NB4 (cell line): Measurements from ENCODE around the gene DCLRE1A.
A peak's percentile ranks its signal among the peaks of the same experiment; 100 is the strongest.
"Not testable (repeated sequence)": the region's sequence is repeated elsewhere in the genome, so short reads cannot be mapped to it uniquely, and the experiment has no call there.

Experiments
- DNase-seq: peaks from one replicate; pipeline ENCODE4 v3.0.0; 2010; ENCODE audit warnings: low read depth
- H3K4me3 ChIP-seq: one replicate; pipeline ENCODE4 v1.5.1; 2011; ENCODE audit warnings: mild to moderate bottlenecking, low read depth, low read length, moderate library complexity
- MYC ChIP-seq: IDR thresholded peaks from 2 replicates; pipeline ENCODE4 v1.6.1; 2011; ENCODE audit warnings: low read depth, low read length
- POLR2A ChIP-seq: IDR thresholded peaks from 2 replicates; pipeline ENCODE4 v1.6.1; 2011; ENCODE audit warnings: mild to moderate bottlenecking; ENCODE audit not compliant: insufficient read length; ENCODE audit errors: extremely low read depth
- TF ChIP-seq, protein P1 (sequence below): IDR thresholded peaks from one replicate; pipeline ENCODE4 v1.5.1; 2012; ENCODE audit warnings: low read depth, low read length
- TF ChIP-seq, protein P2 (sequence below): IDR thresholded peaks from 2 replicates; pipeline ENCODE4 v1.6.1; 2011; ENCODE audit warnings: low read depth, low read length

The DCLRE1A gene

DNA sequence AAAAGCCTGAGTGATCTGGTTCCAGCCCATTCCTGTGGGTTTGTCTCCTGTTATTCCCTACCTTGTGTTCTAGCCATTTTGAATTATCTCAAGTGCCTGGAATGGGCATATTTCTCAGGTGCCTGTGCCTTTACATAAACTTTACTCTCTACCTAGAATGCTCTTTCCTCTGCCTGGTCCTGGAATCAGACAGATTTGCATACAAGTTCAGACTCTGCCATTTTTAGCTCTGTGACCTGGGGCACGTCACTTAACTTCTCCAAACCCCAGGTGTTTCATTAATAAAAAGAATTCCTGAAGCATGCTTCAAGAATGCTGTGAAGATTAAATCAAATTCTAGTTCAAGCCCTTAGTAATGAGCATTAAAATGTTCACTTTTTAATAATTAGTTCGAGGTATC lies 7.8 kb downstream of the DCLRE1A start:
- H3K4me3 ChIP-seq, result no peak overlapping the region
- TF ChIP-seq, protein P1, sequence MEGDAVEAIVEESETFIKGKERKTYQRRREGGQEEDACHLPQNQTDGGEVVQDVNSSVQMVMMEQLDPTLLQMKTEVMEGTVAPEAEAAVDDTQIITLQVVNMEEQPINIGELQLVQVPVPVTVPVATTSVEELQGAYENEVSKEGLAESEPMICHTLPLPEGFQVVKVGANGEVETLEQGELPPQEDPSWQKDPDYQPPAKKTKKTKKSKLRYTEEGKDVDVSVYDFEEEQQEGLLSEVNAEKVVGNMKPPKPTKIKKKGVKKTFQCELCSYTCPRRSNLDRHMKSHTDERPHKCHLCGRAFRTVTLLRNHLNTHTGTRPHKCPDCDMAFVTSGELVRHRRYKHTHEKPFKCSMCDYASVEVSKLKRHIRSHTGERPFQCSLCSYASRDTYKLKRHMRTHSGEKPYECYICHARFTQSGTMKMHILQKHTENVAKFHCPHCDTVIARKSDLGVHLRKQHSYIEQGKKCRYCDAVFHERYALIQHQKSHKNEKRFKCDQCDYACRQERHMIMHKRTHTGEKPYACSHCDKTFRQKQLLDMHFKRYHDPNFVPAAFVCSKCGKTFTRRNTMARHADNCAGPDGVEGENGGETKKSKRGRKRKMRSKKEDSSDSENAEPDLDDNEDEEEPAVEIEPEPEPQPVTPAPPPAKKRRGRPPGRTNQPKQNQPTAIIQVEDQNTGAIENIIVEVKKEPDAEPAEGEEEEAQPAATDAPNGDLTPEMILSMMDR, result no peak
- TF ChIP-seq MYC (no peak), POLR2A (no peak)
- TF ChIP-seq, protein P2, sequence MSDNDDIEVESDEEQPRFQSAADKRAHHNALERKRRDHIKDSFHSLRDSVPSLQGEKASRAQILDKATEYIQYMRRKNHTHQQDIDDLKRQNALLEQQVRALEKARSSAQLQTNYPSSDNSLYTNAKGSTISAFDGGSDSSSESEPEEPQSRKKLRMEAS, result no peak
- DNase-seq, result no peak

DNA sequence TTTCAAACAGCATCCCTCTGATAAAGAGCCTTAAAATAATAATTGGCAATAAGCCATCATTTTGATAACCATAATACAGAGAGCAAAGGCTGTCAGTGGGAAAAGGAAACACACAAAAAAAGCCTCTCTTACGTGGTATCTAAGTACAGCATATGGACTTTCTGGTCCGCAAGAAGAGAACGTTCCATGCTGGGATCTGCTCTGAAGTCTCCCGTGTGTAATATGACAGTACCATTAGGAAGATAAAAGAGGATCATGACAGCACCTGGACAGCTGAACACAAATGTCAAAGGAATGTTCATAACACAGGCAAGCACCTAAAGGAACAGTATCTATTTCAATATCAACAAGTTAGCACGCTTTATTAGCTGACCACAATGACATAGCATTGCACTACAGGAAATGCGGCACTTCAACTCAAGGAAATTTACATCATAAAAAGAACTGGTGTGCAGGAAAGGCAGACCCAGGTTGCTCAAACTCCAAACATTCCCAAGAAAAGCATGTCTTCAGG lies 9.9 kb downstream of the DCLRE1A start:
- TF ChIP-seq POLR2A, result no peak
- TF ChIP-seq MYC, result peak; percentile 64; the same call in 1 of the 2 replicates
- TF ChIP-seq, protein P2, result peak; percentile 55
- DNase-seq, result peak; percentile 74
- H3K4me3 ChIP-seq, result no peak overlapping the region

DNA sequence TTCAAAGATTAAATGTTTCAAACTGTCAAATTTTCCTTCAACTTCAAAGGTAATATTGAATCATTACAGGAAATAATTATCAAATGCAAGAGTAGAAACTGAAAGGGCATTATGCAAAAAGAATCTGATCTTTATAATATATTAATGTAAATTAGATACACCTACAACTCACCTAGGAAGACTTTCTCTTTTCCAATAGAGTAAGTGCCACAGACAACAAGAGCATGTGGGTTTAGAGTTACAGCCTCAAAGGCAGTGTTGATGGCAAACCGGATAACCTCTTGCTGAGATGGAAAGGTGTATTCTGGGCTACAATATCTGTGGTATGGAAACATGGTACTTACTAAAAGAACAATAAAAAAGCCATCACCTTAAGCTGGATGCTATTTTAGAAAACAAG lies 11.7 kb downstream of the DCLRE1A start:
- no peak for DNase-seq
- TF ChIP-seq MYC (no peak), POLR2A (no peak)
- TF ChIP-seq, protein P2, result no peak
- TF ChIP-seq, protein P1, result no peak
- H3K4me3 ChIP-seq, result no peak overlapping the region

DNA sequence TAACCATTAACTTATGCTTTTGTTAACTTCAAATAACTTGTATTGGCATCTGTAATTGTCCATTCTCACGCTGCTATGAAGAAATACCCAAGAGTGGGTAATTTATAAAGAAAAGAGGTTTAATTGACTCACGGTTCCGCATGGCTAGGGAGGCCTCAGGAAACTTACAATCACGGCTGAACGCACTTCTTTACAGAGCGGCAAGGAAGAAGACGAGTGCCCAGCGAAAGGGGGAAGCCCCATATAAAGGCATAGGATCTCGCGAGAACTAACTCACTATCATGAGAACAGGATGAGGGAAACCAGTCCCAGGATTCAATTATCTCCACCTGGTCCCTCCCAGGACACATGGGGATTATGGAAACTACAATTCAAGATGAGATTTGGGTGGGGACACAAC lies 25.3 kb downstream of the DCLRE1A start:
- H3K4me3 ChIP-seq, DNase-seq: not testable (repeated sequence)

DNA sequence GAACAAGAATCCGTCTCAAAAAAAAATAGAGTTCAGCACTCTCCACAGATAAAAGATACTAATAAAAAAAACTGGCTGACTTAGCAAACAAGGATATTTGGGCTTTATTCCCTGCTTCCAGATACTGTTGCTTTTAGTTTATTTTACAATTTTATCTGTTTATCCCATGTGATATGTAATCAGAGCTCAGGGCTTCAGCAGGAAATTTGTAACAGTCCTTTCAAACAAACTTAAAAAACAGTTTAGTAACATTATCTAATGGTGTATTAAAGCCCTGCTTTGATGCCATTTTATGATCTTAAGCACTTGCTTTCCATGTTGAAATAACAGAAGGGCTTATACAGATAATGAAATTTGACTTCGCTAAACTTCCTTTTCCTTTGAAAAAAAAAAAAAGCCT lies 28.1 kb downstream of the DCLRE1A start:
- no peak for TF ChIP-seq POLR2A
- TF ChIP-seq, protein P1, result no peak
- TF ChIP-seq, protein P2, result no peak
- TF ChIP-seq MYC, result no peak
- no peak for DNase-seq
- H3K4me3 ChIP-seq, result no peak overlapping the region

DNA sequence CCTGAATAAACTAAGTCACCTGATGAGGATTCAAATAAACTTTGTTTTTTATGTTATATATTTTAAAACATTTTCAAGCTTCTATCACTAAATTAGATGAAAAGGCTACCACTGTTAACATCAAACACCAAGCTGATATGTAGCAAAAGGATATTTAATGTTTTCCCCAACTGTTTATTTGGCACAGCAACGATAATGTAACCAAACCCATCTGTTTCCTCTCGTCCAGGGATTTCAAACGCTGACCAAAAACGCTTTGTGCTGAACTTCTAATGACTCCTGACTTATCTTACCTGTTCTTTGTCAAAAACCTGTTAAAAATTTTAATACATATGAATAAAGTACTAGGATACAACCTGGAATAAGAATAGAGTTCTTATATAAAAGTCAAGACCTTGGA lies 30.5 kb downstream of the DCLRE1A start:
- no peak for TF ChIP-seq MYC
- TF ChIP-seq POLR2A, result no peak
- TF ChIP-seq, protein P1, result no peak
- TF ChIP-seq, protein P2, result no peak
- no peak overlapping the region for H3K4me3 ChIP-seq
- DNase-seq, result no peak

DNA sequence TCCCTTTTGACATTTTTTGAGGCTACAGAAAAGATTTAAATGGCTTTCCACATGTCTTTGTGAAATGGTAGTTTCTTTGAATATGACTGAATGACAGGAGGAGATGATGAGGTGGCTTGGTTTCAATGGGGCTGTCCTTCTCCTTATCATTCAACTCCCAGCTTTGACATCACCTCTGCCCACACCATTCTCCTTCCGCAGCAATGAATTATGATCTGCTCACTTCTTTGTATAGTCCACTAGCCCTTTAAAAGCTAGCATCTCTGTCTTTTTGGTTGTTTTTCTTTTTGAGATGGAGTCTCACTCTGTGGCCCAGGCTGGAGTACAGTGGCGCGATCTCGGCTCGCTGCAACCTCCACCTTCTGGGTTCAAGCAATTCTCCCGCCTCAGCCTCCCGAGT lies 31.7 kb downstream of the DCLRE1A start:
- DNase-seq, result no peak

DNA sequence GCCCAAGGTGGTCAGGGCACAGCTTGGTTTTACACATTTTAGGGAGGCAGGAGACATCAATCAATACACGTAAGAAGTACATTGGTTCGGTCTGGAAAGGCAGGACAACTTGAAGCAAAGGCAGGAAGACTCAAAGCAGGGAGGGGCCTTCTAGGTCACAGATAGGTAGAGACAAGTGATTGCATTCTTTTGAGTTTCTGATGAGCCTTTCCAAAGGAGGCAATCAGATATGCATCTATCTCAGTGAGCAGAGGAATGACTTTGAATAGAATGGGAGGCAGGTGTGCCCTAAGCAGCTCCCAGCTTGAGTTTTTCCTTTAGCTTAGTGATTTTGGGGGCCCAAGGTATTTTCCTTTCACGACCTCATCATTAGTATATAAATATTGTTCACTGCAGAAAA lies 32.6 kb downstream of the DCLRE1A start:
- H3K4me3 ChIP-seq, DNase-seq: not testable (repeated sequence)

More for the DNA sequence above, 31.7 kb downstream of the DCLRE1A start:
- no peak overlapping the region for H3K4me3 ChIP-seq
- TF ChIP-seq POLR2A (no peak), MYC (no peak)
- TF ChIP-seq, protein P1, result no peak
- TF ChIP-seq, protein P2, result no peak
